NOMO-1 treated with DMSO at 0.1 percent for 48 hours (cell line): Measurements from ENCODE around the gene ENDOV.

Experiments used
- DNase-seq: peaks from one replicate; lab custom pipeline; 2025; ENCODE audit not compliant: unreplicated experiment; lab: John Stamatoyannopoulos, UW

Gene ENDOV

GRCh38 chr17:80447790-80448189 lies 32.8 kb downstream of the ENDOV start:
- no peak for DNase-seq

DNA sequence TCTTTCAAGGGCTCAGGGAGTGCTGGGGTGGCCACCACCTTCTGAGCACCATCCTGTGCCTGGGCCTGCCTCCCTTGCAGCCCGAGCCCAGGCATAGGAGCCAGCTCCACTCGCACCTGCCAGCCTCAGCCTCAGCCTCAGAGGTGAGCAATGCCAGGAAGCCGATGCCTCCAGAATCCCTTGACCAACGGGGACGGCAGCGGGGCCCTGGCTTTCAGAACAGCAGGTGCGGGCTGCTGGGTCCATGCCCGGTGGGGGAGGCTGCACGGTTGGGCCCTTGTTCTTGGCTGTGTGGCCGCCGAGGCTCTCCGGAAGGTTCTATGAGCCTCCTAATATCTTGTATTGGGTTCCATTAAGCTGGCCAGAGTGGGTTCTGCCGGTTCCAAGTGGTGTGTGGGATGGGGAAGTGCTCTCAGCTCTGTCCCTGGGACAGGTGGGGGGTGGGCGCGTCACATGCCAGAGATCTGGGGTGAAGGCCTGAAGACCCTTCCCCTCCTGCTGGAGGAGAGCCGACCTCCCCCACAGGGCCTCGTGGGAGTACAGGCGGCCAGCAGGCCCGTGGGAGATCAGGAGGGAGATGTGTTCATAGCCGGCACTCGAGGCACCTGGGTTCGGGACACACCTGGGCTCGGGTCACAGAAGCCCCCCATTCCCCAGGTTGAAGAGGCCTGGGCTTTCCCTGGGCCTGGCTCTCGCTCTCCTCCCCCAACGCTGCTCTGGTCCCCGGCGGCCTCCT lies 34.4 kb downstream of the ENDOV start:
- DNase-seq = no peak

DNA sequence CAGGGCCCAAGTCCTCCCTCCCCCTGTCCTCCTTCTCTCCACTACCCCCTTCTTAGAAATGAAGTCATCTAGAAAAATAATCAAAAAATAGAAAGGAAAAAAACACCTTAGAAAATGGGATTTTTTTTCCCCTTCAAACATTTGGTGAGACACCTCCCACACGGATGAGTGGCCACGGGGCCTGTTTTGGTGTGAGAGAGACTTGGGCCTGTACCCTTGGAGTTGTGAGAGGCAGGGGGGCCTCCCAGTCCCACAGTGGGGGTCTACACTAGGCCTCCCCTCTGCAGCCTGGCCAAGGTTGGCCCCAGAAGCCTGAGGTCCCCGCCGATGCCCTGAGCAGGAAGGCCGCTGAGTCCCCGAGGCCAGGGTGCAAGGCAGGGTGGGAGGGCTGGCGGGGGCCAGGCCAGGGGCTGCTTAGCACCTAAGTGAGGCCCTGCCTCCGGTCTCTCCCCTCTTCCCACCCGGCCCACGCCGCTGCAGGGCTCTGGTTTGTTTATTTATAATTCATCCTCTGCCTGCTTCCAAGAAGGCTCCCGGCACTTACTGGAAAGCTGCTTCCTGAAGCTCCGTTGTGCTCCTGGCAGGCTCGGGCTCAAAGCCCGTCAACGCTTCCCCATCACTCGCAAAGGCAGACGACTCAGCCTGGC lies 35.1 kb downstream of the ENDOV start:
- DNase-seq = no peak

DNA sequence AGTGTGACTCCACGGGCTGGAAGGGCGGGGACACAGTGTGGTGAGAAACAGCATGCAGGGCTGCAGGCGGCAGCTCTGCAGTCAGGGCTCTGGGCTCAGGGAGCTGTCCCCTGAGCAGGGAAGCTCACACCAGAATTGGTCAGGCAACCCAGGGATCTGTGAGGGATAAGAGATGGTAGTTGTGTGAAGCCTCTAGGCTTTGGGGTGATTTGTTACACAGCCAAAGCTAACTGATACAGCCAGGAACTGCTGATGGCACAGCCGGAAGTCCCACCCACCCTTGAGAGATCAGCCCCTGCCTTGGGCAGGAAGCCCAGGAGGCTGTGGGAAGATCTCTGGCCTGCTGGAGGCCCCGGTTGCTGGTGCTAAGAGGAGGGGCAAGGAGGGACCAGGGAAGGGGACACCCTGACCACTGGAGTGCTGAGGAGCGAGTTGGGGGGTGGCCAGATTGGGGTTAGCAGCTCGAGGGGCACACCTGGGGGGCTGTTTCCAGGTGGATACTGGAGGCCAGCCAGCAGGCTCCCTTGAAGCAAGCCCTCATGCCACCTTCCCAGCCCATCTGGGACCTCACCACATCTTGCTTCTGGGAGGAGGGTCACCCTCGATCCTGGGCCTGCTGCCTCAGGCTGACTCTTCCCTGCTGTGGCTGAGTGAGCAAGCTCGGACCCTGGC lies 36.3 kb downstream of the ENDOV start:
- no peak for DNase-seq

DNA sequence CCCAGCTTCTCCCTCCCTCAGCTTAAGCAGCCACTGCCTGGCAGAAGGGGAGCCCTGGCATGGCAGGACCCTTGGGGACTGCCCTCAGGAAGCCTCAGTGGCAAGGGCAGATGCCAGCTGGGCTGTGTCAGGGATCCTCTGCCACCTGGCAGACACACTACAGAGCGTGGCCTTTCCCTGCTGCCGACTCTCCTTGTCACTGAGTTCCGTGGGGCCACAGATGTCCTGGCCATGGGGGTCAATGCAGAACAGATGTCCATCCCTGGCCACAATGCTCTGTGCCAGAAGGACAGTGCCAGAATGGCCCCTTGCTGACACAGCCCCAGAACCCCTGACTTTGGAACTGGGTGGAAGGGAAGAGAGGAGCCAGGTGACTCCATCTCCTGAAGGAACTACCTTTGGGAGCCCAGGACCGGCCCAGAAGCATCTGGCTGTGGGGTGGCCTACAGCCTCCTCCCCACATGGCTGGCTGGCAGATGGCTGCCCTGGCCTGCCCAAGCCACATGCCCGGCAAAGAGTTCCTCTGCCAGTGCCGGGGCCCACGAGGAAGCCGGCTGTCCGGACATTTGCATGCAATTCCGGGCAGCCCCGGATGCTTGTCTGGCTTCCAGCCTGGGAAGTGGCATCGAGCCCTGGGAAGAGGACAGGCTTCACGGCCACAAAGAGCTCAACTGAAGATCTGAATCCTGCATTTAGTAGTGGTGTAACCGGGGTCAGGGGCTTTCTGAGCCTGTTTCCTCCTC lies 37.4 kb downstream of the ENDOV start:
- DNase-seq = no peak

DNA sequence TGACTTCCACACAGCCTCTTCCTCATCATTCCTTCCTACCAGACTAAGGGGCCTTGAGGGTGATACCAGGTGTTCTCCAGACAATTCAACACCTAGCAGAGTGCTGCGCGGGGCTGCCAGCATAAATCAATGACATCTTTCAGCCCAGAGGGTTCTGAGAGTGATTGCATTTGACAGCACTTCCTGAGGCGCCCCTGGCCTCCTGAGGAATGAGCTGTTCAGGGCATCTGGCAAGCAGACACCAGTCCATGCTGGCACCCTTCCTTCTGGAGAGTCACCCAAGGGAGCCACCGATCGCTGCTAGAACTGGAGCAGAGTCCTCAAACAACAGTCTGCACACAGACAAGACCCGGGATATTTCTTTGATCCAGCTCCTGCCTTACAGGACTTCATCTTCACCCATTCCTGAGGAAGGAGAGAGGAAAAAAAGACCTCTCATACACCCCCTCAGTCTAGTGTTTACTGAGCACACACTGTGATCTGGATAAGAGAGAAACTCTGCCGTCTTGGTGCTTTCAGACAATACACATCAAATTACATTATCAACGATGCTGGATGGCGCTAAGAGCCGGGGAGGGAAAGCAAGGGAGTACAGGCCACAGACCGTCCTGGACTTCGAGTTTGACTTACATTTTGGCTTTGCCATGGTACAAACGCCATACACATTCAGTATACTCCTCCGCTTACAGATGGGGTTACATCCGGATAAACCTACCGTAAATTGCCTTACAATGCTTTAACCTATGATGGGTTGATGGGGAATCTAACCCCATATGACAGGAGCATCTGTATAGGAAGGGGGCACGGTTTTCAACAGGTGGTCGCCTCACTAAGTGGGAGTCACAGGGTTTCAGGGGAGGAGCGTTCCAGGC lies 38.4 kb downstream of the ENDOV start:
- no peak for DNase-seq

DNA sequence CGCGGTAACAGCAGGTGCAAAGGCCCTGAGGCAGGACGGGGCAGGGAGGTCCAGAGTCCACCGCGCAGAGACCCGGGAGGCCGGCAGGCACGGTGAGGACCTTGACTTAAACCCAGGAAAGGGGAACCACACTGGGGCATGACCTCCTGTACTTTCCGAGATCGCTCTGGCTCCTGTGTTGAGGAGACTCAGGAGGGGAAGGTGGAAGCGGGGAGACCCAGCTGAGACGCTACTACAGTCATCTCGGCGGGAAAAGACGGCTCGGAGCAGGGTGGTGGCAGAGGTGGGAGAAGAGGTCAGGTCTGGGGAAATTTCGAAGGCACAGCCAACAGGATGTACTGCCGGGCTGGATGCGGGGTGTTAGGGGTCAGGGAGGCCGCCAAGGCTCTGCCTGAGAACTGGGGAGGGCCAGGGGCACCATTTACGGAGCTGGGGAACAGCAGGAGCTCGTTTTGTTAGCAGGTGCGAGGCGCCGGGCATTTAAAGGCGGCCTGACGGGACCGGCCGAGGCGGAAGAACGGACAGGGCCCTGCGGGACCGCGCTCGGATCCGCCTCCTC lies 39.1 kb downstream of the ENDOV start:
- no peak for DNase-seq

DNA sequence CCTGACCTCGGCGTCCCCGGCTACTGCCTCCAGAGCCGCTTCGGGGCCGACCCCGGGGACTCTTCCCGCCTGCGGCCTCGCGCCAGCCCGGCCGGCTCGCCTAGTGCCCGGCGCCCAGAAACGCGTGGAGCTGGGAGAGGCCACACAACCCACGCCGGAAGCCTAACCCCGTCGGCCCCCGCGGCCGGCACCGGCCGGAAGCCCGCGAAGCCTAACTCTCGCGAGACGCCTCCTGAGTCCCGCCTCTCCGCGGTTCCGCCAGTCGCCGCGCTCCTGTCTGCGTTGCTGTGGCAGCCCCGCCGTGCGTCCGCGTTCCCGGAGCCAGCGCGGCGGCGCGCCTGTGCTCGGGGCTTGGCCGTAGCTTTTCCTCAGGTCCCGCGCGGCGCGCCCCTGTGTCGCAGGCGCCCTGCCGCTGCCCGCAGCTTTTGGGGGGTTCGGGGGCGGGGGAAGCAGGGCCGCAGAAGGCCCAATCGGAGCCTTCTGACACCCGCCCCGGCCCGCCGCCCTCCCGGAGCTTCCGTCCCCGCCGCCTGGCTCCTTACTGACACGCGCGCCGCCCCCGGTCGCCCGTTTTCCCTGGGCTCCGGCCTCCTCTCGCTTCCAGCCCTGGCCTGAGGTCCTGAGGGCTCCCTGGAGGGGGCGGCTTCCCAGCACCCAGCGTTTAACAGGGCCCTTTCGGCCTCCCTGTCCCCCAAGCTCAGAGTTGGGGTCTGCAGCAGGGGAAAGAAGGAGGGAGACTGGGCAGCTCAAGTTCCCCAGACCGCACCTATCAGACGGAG lies 39.8 kb downstream of the ENDOV start:
- DNase-seq = peak; percentile 94

DNA sequence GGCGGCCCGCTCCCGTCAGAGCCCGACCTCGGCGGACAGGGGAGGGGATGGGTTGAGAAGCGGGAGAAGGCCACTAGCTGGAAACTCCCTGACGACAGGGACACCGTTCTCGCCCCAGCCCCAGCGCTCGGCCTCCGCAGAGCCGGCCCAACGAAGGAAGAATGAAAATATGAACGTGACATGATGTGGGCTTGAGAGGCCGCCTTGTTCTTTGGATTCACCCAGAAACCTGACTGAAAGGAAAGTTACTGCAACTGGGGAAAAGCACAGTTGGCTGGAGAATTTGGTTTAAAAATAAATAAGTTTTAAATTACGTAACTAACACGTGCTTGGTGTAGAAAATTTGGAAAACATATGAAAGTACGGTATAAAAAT lies 40.4 kb downstream of the ENDOV start:
- peak; percentile 37 for DNase-seq

- no peak for DNase-seq
These were observed 40.8 kb downstream of the ENDOV start for GRCh38 chr17:80455784-80456183.

GRCh38 chr17:80456465-80457235 lies 41.7 kb downstream of the ENDOV start:
- DNase-seq = no peak

DNA sequence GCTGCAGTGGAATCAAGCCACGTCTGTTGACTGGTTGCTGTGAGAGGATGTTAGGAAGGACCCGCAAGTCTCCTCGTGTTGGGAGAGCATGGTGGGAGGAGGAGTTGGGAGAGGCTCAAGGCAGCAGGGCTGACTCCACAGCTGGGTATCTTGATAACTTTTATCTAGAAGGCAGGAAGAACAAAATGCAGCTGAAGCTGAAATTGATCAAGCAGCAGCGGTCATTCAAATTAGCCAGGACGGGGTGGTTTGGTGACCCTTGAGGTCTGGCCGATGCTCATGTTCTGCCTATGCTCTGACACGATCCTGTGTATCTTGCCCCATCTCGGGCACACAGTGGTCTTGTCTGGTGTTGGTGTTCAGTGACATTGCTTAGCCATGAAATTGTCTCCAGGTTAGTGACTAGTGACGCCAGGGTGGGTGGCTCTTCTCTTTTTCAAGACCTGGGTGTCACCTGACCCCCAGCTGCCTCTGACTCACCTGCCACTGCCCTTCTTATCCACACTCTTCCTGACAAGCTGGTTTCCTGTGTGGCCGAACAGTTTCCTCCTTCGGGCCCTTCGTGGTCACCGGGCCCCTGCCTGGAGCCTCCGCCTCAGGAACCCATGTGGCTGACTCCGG lies 42.4 kb downstream of the ENDOV start:
- peak; percentile 83 for DNase-seq

GRCh38 chr17:80458016-80458415 lies 43.0 kb downstream of the ENDOV start:
- DNase-seq = no peak

GRCh38 chr17:80459234-80459633 lies 44.3 kb downstream of the ENDOV start:
- no peak for DNase-seq

- no peak for DNase-seq
These were observed 45.5 kb downstream of the ENDOV start for GRCh38 chr17:80460429-80460834.

GRCh38 chr17:80461528-80462160 lies 46.7 kb downstream of the ENDOV start:
- no peak for DNase-seq

- DNase-seq = no peak
These were observed 48.9 kb downstream of the ENDOV start for GRCh38 chr17:80463784-80464400.
